Nucleus accumbens (tissue), 56 donors: ENCODE measurements around the gene PRRG3.
"Not testable (repeated sequence)": the region's sequence is repeated elsewhere in the genome, so short reads cannot be mapped to it uniquely, and the experiment has no call there.

ENCODE experiments used
- DNase-seq, 56 donors: peaks; one replicate each; lab custom pipeline; 2025; lab: John Stamatoyannopoulos, UW

Gene PRRG3

DNA sequence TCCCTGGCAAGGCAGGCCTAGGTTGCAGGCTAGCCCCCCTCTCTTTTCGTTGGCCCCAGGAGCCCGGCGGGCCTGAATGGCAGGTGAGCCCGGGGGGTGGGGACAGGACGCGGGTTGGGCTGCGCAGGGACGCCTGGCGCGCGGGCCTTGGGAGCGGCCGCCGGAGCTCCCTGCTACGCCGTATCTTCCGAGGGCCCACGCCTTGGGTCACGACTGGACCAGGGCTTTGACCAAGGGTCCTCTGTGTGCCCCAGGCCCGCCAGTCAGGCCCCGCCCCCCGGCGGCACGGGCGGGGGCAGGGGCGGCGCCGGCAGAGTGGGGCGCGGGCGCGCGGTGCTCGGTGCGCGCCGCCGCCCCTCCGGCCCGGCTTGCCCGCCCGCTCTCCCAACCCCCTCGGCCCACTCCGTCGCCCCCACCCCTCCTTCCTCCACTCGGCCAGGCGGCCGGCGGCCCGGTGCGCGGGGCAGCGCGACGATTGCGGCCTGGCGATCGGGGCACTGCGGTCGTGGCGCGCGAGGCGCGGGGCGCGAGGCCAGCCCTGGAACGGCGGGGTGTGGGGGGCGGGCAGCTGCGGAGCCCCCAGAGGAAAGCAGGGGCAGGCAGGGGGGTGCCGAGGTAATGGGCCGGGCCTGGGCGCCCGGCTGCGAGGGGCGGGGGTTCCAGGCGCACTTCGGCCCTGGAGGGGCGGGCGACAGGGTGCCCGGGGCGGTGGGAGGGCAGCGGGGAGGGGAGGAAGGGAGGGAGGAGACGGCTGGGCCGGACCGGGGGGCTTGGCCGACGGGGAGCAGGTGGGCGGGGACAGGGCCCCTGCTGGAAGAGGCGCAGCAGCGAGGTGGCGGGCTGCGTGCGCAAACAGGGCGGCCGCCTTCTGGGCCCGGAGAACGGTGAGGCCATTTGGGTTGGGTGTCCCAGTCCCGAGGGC is at the start of gene PRRG3:
TSS of gene PRRG3 (plus strand) at position 798 of the 922 bp plus-strand sequence. CDS start 3,357 bp downstream, outside the sequence.
- DNase-seq, result peak in 1 of 56 donors; percentile 12

DNA sequence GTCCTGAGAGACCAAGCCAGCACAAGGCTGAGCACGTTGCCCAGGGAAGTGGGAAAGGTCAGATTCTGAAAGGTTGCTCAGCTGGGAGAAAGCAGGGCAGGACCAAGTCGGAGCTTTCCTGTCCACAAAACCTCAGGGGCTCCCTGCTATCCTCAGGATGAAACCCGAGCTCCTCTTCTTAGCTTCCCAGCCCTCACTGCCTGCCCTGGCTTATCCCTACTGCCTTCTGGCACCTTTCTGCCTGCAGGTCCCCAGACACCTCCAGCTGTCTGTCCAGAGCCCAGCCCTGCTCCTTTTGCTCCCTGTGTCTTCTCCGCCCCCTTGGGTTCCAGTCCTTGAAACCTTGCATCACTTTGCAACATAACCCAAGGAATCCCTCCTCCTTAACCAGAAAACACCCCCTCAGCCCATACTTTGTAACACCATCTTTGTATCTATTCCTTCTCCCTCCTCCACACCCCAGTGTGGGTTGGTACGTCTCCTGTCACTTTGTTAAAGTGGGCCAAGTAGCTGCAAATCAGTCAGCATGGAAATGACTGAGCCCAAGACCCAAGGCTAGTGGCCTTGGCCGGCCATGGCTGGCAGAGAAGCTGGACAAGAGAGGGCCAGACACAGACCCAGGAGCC is 20.0 kb upstream of the PRRG3 start:
- DNase-seq, result no peak

DNA sequence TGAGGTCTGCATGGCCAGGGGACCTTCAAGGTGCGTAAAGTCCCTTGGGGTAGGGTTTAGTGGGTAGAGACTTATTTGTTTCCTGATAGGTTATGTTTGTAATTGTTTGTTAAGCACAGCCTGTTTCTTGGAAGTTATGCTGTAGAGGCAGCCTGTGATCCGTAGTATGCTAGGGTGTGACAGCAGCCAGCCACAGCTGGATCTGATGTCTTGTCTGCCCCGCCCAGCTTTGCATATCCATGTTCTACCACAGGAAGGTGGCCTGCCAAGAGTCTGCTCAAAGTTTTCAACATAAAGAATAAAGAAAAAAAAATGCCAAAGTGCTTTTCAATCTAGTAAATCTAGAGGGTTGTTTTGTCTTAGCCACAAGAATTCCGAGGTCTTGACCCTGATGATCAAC is 19.1 kb upstream of the PRRG3 start:
- DNase-seq, result no peak

DNA sequence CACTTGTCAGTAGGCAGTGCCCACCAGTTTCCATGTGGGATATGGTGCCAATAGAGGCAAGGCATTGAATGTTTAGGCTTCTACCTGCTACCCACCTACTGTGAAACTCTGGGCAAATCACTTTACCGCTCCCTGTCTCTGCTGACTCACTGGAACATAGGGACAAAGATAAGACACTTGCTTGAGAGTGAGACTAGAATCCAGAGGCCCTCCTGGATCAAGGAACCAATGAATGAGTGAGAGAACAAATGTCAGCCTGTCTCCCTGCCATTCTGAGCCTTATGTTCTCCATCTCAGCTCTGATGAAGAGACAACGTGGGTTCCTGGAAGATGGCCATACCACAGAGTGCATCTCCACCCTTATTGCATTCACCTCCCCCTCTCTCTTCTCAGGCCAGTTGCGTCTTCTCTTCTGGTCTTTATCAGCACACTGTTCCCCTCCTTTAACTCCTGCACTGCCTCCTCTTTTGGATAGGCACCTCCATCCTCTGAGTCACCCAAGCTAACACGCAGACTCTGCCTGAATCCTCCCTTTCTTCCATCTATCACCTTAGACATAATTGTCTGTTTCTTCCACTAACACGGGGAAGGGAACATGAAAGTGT is 15.4 kb upstream of the PRRG3 start:
- no peak for DNase-seq

DNA sequence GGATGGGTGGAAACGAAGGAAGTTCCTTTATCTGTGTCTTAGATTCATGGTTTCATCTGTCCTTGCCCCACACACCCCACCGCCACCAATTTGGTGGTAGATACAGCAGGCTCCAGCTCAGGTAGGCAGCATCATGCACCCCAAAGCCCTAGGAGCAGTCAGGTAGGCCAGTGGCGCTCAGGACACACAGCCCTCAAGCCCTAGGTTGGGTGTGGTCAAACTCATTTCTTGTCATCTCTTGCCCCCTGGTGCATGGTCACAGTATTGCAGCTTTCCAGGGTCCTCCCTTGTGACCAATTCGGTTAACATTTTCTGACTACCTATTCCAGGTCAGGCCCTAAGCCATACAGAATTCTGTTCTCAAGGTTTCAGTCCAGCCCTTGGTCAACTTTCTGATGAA is 14.5 kb upstream of the PRRG3 start:
- peak in 19 of 56 donors; percentile 1 to 50 (median 10) for DNase-seq

DNA sequence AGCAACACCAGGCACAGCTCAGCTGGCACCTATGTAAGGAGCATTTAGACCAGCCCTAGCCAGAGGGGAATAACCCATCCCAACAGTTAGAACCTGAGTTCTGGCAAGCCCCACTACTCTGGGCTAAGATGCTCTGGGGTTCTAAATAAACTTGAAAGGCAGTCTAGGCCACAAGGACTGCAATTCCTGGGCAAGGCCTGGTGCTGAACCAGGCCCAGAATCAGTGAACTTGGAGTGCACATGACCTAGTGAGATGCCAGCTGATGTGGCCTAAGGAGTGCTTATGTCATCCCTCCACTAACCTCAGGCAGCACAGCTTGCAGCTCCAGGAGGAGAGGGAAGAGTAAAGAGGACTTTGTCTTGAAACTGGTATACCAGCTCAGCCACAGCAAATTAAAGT is 7.6 kb upstream of the PRRG3 start:
- DNase-seq, result no peak

DNA sequence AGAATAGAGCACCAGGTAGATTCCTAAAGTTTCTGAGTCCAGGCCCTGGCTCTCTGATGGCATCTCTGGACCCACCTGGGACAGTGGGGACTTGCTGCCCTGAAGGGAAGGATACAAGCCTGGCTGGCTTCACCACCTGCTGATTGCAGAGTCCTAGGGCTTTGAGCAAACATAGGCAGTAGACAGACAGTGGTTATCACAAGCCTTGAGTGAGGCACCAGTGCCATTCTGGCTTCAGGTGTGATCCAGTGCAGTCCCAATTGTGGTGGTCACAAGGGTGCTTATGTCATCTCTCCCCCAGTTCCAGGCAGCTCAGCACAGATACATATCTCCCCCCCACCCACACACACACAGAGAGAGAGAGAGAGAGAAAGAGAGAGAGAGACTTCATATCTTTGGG is 6.6 kb upstream of the PRRG3 start:
- no peak for DNase-seq

DNA sequence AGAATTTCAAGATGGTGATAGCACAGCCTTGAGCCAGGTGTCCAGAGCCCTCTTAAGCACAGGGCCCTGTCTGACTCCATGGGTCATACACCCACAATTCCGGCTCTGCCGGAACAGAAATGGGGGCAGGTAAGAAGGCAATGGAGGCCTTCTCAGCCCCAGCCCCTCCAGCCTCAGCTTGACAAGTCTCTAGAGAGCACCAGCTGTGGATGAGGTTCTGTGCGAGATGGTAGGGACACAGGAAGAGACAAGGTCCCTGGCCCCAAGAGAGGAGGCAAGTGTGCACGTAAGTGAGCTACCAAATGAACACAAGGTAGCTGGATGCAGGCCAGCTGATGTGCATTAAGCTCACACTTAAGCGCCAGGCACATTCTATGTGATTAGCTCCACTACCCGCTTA is 2.4 kb upstream of the PRRG3 start:
- DNase-seq, result no peak

DNA sequence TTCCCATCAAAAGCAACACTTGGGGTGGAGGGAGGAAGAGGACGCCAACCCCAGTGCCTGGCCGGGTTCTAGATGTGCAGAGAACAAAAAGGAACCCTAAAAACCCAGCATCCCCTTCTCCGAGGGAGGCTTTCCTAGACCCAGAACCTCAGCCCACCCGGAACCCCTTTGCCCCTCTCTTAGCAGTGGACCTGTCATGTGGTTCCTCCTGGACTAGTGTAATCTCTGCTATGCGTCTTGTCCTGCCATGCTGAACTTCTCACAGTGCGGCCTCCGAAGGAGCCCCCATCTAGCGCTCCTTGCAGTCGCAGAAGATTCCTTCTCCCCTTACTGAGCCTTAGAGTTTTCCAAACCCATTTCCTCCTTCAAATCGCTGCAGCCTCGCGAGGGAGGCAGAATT is 1.1 kb upstream of the PRRG3 start:
- no peak for DNase-seq

DNA sequence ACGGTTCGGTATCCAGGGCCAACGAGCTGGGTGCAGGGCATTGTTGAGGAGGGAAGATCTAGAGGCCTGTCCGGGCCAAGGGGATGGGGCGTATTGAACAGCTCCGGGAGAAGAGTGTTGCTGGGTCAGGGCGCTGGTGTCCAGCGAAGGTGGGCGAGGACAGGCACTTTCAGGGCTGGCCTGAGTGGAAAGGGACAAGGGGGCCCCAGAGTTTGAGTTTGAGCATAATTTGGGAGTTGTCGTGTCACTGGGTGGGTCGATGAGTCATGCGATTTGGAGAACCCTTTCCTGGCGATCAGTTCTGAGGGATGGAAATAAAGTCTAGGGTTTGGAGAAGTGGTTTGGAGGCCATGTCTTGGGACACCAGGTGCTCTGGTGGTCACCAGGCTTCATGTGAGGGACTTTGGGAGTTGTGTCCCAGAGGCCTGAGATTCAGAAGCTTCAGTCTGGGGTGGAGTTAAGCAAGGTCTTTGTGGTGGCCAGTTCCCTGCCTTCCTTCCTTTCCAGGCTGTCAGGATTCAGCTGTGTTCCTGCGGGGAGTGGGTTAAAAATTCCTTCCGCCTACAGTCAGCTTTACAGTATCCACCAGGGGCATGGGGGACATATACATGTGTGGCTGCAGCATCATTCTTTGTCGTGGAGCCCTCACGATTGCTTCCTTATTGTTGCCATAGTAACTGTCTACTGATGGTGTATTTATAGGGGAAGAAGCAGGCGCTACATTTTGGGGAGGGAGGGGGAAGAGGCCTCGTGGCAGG is 504 bp downstream of the PRRG3 start:
- no peak for DNase-seq

DNA sequence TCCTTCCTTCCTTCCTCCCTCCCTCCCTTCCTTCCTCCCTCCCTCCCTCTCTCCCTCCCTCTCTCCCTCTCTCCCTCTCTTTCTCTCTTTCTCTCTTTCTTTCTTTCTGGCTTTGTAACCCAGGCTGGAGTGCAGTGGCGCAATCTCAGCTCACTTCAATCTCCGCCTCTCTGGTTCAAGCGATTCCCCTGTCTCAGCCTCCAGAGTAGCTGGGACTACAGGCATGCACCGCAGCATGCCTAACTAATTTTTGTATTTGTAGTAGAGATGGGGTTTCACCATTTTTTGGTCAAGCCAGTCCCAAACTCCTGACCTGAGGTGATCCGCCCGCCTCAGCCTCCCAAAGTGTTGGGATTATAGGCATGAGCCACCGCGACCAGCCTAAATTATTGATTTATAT is 1.8 kb downstream of the PRRG3 start:
- not testable (repeated sequence) for DNase-seq

DNA sequence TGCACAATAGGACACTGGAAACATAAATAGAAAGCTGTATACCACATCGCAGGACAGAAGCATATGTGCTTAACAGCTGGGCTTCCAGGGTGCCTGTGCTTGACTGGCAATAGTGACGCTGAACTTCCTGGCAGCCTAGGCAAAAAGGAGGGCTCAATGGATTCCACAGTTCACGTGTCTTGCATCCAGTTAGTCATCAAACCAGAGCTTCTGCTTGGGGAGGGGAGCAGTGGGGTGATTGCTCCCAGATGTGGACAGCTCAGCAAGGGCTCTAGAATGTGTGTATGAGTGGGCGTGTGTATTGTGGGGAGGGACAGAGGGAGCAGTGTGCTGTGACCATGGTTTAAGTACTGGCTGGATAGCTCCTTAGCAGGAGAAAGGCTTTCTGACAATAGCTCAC is 2.3 kb downstream of the PRRG3 start:
- no peak for DNase-seq

DNA sequence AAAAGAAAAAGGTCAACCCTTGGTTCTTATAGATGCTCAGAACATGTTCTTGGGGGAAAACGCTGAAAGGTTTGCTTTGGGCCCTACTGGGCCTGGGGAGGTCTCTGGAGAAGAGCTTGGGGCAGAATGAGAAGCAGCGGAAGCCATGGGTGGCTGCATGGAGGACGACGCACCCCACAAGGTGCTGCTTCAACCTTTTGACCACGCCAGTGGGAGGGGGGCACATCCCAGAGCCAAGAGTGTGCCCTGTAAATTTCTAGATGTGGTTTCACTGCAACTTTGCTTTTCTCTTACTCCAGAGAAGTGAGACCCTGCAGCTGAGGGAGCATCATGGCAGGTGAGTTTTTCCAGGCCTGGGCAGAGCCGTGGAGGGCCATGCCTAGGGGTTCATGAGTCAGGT is 3.2 kb downstream of the PRRG3 start:
- no peak for DNase-seq

DNA sequence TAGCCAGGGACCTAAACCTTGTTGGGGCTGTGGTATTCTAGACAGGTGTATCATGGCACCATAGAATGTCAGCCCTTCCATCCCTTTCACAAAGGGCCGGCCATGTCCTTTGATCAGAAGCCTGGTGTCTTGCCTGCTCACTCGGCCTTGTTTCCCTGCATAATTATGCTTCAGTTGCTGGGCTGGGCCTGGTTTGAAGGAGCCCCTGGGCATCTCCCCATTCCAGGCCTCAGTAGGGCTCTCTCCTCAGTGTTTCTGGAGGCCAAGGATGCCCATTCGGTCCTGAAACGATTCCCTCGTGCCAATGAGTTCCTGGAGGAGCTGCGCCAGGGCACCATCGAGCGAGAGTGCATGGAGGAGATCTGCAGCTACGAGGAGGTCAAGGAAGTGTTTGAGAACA is 4.5 kb downstream of the PRRG3 start:
- DNase-seq, result no peak

DNA sequence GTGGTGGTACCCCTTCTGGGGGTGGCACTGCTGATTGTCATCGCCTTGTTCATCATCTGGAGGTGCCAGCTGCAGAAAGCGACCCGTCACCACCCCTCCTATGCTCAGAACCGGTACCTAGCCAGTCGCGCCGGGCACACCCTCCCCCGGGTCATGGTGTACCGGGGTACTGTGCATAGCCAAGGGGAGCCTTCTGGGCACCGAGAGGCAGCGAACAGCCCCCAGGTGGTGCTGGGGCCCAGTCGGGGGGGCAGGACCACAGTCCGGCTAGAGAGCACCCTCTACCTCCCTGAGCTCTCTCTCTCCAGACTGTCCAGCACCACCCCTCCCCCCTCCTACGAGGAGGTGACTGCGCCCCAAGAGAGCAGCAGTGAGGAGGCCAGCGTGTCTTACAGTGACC is 5.3 kb downstream of the PRRG3 start:
- DNase-seq, result no peak

DNA sequence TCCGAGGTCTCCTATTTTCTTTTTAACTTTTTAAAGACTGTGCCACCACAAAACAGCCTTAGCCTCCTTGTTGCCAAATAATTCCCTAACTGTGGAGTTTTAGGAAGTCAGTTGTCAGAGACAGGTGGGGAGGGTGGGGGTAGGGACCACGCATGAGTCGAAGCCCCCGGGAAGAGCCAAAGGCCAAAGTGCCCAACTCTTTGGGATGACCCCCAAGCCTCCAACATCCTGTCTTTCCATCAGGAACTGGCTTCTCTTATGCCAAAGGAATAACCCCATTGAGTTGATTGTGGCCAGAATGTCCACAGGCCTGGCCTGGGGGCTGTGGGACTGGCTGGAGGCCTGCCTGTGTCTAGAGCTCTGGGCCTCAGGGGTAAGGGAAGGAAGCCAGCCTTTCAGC is 5.8 kb downstream of the PRRG3 start:
- DNase-seq, result no peak

DNA sequence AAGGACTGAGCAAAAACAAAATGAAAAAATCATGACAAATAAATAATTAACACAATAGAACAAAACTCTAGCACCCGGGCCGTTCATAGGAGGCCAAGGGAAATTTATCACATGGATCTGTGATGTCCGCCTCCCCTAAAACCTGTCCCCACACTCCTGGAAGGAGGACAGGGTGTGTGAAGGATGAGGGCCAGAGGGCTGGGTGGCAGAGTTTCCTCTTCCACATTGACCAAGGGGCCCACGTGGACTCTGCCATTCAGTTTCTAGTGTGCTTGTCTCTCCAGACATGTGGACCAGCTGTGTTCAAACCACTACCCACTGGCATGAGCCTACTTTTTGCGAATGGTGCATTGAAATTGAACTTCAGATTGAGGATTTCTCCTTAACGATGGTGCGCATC is 6.3 kb downstream of the PRRG3 start:
- DNase-seq, result no peak

DNA sequence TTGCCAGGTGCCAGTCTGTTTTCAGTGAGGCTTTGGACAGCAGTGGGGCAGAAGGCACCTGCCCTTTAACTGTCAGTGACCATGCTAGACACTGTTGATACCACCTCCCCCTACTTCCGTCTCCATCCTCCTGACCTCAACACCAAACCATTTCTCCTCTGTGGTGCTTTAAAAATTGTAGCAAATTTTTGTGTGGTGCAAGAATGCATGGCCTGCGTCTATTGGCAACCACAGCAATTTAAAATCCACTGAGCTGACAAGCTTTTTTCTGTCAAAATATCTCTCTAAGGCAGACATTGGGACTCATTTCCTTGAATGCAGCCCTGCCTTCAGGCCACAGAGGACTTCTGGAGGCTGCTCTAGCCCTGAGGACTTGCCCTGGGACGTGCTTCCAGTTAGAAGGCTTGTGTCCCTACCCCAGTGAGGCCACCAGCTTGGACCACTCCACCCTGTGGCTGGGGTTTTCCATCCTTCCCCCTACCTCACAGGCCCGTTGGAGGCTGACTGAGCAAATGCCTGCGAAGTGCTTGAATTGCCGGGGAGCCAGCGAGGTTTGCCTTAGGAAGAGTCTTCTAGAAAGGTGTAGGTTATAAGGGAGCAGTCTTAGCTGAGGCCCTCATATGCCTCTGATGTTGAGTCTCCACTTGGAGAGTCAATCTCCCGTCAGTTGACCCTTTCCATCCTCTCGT is 6.9 kb downstream of the PRRG3 start:
- DNase-seq, result no peak

DNA sequence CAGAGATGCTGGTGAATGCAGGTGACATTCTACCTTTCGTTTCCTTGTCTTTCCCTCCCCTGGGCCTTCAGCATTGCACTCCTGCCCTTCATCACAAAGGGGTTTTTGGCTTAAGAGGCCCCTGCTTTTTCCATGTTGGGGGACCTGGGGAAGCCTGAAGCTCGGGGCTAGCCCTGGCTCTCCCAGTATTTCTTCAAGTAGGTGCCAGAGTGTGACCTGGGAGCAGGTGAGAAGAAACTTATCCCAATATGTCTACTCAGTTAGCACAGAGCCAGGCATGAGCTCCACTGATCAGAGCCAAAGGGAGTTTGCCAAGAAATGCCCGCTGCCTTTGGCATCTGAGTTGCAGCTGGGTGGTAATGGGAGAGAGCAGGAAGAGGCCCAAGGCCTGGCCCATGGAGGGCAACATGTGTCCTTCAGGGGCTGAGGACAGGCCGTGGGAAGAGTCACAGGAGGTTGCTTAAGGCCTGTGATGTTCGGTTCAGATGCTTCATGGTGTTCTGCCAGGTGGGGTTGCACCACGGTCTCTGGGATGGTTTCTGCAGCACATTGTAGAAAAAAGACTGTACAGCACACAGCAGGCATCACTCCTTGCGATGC is 7.6 kb downstream of the PRRG3 start:
- no peak for DNase-seq

DNA sequence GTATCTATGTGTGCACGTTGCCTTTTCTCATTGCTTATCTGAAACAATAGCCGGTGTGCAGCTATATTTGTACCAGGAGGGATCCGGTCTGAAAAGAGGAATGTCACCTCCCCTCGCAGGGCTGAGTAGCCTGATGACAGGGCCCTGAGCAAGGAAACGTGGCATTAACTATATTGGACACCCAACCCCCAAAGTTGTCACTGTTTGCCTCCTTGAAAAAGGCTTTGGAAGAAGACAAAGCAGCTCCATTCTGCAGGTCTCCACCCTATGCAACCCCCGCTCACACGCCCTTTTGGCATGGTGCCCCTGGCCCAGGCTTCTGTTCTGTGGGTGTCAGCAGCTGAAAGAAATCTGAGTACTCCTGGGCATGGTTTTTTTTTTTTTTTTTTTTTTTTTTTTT is 8.2 kb downstream of the PRRG3 start:
- peak in 2 of 56 donors; percentile 1 to 7 for DNase-seq
